GM21447 (cell line): Measurements from ENCODE around the gene NUDT1.

Experiments
- ATAC-seq: cut with Tn5 transposase; IDR thresholded peaks from one replicate; pipeline ENCODE4 v1.9.1; 2021; ENCODE audit not compliant: unreplicated experiment

Gene NUDT1

GRCh38 chr7:2204446-2204845, 37.6 kb upstream of the NUDT1 start:
- ATAC-seq, result no peak

- no peak for ATAC-seq
Measured at GRCh38 chr7:2205036-2205780, 36.8 kb upstream of the NUDT1 start.

- ATAC-seq, result no peak
Measured at GRCh38 chr7:2208712-2209111, 33.3 kb upstream of the NUDT1 start.

- no peak for ATAC-seq
Measured at GRCh38 chr7:2209146-2209960, 32.7 kb upstream of the NUDT1 start.

- no peak for ATAC-seq
Measured at GRCh38 chr7:2209961-2210323, 32.1 kb upstream of the NUDT1 start.

- no peak for ATAC-seq
Measured at GRCh38 chr7:2210551-2211258, 31.3 kb upstream of the NUDT1 start.

- no peak for ATAC-seq
Measured at GRCh38 chr7:2211259-2211880, 30.7 kb upstream of the NUDT1 start.

GRCh38 chr7:2211926-2212325, 30.1 kb upstream of the NUDT1 start:
- ATAC-seq, result no peak

- ATAC-seq, result no peak
Measured at GRCh38 chr7:2212906-2213305, 29.1 kb upstream of the NUDT1 start.

- ATAC-seq, result no peak
Measured at GRCh38 chr7:2213551-2214215, 28.3 kb upstream of the NUDT1 start.

- ATAC-seq, result no peak
Measured at GRCh38 chr7:2214636-2215035, 27.4 kb upstream of the NUDT1 start.

GRCh38 chr7:2215851-2216250, 26.2 kb upstream of the NUDT1 start:
- no peak for ATAC-seq

- no peak for ATAC-seq
Measured at GRCh38 chr7:2217206-2217605, 24.8 kb upstream of the NUDT1 start.

GRCh38 chr7:2217716-2218443, 24.1 kb upstream of the NUDT1 start:
- ATAC-seq, result no peak

GRCh38 chr7:2218444-2218785, 23.6 kb upstream of the NUDT1 start:
- no peak for ATAC-seq

GRCh38 chr7:2219136-2219535, 22.9 kb upstream of the NUDT1 start:
- ATAC-seq, result no peak

GRCh38 chr7:2219606-2220005, 22.4 kb upstream of the NUDT1 start:
- ATAC-seq, result no peak

- ATAC-seq, result no peak
Measured at GRCh38 chr7:2220030-2220429, 22.0 kb upstream of the NUDT1 start.

- no peak for ATAC-seq
Measured at GRCh38 chr7:2220506-2220905, 21.5 kb upstream of the NUDT1 start.

- ATAC-seq, result no peak
Measured at GRCh38 chr7:2220954-2221353, 21.1 kb upstream of the NUDT1 start.
